Measurements from ENCODE around the gene DENND4B. TPM values are rescaled to one million over a fixed set of nuclear protein-coding genes. Genes with fewer than 3 reads are reported as not detected.

The DENND4B gene
- total RNA-seq, 4 donors from 2014 or later: 19.2 to 30.4 (median 26.2) TPM

GRCh38 chr1:153991151-153991630 is 44.7 kb upstream of the DENND4B start:
- Histone ChIP-seq H3K36me3 (peaks cover 24 to 47% (median 42%) of the 10 kb centered on the region in 4 donors), H3K9me3 (no peaks in the 10 kb centered on the region), H3K27ac (replicated peaks in 1 of 4) (peak overlapping the region; percentile 91 to 97 (median 95)), H3K4me3 (peak overlapping the region; percentile 85 to 94 (median 87)), H3K4me1 (peaks cover 35 to 58% (median 55%) of the 10 kb centered on the region in 4 donors), H3K27me3 (no peaks in the 10 kb centered on the region)
- no peak for DNase-seq (ENCODE audit: extremely low spot score)
- 17% methylated on average over 9 of the region's 9 CpGs for WGBS
- TF ChIP-seq EP300 (IDR thresholded peaks at IDR 0.05) (no peak), CTCF (IDR thresholded peaks at IDR 0.05) (no peak), POLR2A (IDR thresholded peaks at IDR 0.05; ENCODE audit: low read depth) (no peak)
- intact Hi-C loops (cut with DNase I): loop anchor here (5.0 kb wide), 1 partner anchor 191 kb away; no protein-coding TSS in a partner anchor

- 1% methylated on average over 25 of the region's 36 CpGs for WGBS
- H3K4me3 ChIP-seq: peak within 1 kb of the TSS; percentile 85 to 94 (median 87)
- intact Hi-C loops (cut with DNase I): loop anchor here (5.0 kb wide), 1 partner anchor 192 kb away; no protein-coding TSS in a partner anchor
- TF ChIP-seq POLR2AphosphoS5 (IDR thresholded peaks at IDR 0.05) (peak; percentile 100), POLR2A (IDR thresholded peaks at IDR 0.05; ENCODE audit: low read depth) (peak; percentile 99), EP300 (IDR thresholded peaks at IDR 0.05) (no peak)
- H3K36me3 ChIP-seq: peaks cover 24 to 44% (median 39%) of the 10 kb centered on the region in 4 donors
- peaks cover 35 to 58% (median 56%) of the 10 kb centered on the region in 4 donors for H3K4me1 ChIP-seq
- H3K27me3 ChIP-seq: no peaks in the 10 kb centered on the region
- H3K9me3 ChIP-seq: no peaks in the 10 kb centered on the region
- peak; percentile 98 for DNase-seq (ENCODE audit: extremely low spot score)
- H3K27ac ChIP-seq (replicated peaks in 1 of 4): peak within 1 kb of the TSS; percentile 91 to 97 (median 95)
Observed at GRCh38 chr1:153990468-153991150, 44.1 kb upstream of the DENND4B start, which contains the start of gene RPS27. Gene RPS27 (plus strand): TSS chr1:153990762. CDS start chr1:153990797, 35 bp downstream.

- WGBS: 91% methylated on average over 8 of the region's 8 CpGs
- Histone ChIP-seq H3K4me3 (no peak overlapping the region), H3K27ac (replicated peaks in 1 of 4) (peak overlapping the region in 3 of 4 donors; percentile 83 to 89 (median 87)), H3K9me3 (no peaks in the 10 kb centered on the region), H3K36me3 (peaks cover 10 to 20% (median 19%) of the 10 kb centered on the region in 4 donors), H3K27me3 (no peaks in the 10 kb centered on the region), H3K4me1 (peaks cover 32 to 54% (median 52%) of the 10 kb centered on the region in 4 donors)
- TF ChIP-seq POLR2AphosphoS5 (IDR thresholded peaks at IDR 0.05) (no peak), POLR2A (IDR thresholded peaks at IDR 0.05; ENCODE audit: low read depth) (no peak), CTCF (IDR thresholded peaks at IDR 0.05) (no peak)
- DNase-seq (ENCODE audit: extremely low spot score): no peak
- intact Hi-C loops (cut with DNase I): loop anchor here (2.0 to 5.0 kb wide), 3 partner anchors 40 to 310 kb away; partner anchors contain the start of genes DENND4B and NPR1
Observed at GRCh38 chr1:153987621-153988020, 41.1 kb upstream of the DENND4B start.

- 2% methylated on average over 27 of the region's 32 CpGs for WGBS
- intact Hi-C loops (cut with DNase I): loop anchor here (2.0 to 5.0 kb wide), 3 partner anchors 39 to 309 kb away; partner anchors contain the start of genes DENND4B and NPR1
Observed at GRCh38 chr1:153985941-153986761, 39.6 kb upstream of the DENND4B start, which contains the start of gene RAB13. Gene RAB13 (minus strand): TSS chr1:153986339. CDS start chr1:153986236, 103 bp downstream.

More at GRCh38 chr1:153985941-153986761, 39.6 kb upstream of the DENND4B start, which contains the start of gene RAB13:
- peak within 1 kb of the TSS; percentile 83 to 91 (median 88) for H3K27ac ChIP-seq (replicated peaks in 1 of 4)
- peak within 1 kb of the TSS; percentile 61 to 71 (median 64) for H3K4me3 ChIP-seq
- peaks cover 18 to 39% (median 37%) of the 10 kb centered on the region in 4 donors for H3K4me1 ChIP-seq
- TF ChIP-seq POLR2AphosphoS5 (IDR thresholded peaks at IDR 0.05): peak; percentile 72 to 84
- TF ChIP-seq CTCF (IDR thresholded peaks at IDR 0.05): no peak
- TF ChIP-seq POLR2A (IDR thresholded peaks at IDR 0.05; ENCODE audit: low read depth): no peak
- peaks cover 4 to 23% (median 15%) of the 10 kb centered on the region in 4 donors for H3K36me3 ChIP-seq
- DNase-seq (ENCODE audit: extremely low spot score): peak; percentile 98
- no peaks in the 10 kb centered on the region for H3K27me3 ChIP-seq
- H3K9me3 ChIP-seq: no peaks in the 10 kb centered on the region
